Adipocyte (in vitro differentiated cells): ENCODE data around the gene FOXA1.
A peak's percentile ranks its signal among the peaks of the same experiment; 100 is the strongest.

ENCODE experiments used
- DNase-seq: peaks from one replicate; pipeline ENCODE4 v3.0.0-alpha.2; 2015; ENCODE audit warnings: low read depth
- H3K27me3 ChIP-seq: replicated peaks from 2 replicates; pipeline ENCODE4 v1.7.0; 2013; ENCODE audit warnings: mild to moderate bottlenecking, low read length, moderate library complexity; ENCODE audit not compliant: control insufficient read depth, insufficient read depth
- H3K36me3 ChIP-seq: 2 replicates; pipeline ENCODE4 v1.7.0; 2013; ENCODE audit warnings: low read length, mild to moderate bottlenecking, moderate library complexity; ENCODE audit not compliant: control insufficient read depth, insufficient read depth, severe bottlenecking
- H3K4me1 ChIP-seq: 2 replicates; pipeline ENCODE4 v1.7.0; 2013; ENCODE audit warnings: mild to moderate bottlenecking, low read length, moderate library complexity; ENCODE audit not compliant: control insufficient read depth, insufficient read depth
- H3K4me3 ChIP-seq: 2 replicates; pipeline ENCODE4 v1.7.0; 2013; ENCODE audit warnings: mild to moderate bottlenecking, low read length, moderate library complexity
- H3K9ac ChIP-seq: 2 replicates; pipeline ENCODE4 v1.7.0; 2013; ENCODE audit warnings: mild to moderate bottlenecking, low read length, moderate library complexity
- H3K9me3 ChIP-seq: 2 replicates; pipeline ENCODE4 v1.7.0; 2013; ENCODE audit warnings: mild to moderate bottlenecking, low read length, moderate library complexity; ENCODE audit not compliant: control insufficient read depth

The FOXA1 gene

GRCh38 chr14:37587131-37587803 lies 7.8 kb downstream of the FOXA1 start:
- H3K36me3 ChIP-seq: no peaks in the 10 kb centered on the region
- H3K9ac ChIP-seq: no peak overlapping the region
- H3K9me3 ChIP-seq: peaks cover 12% of the 10 kb centered on the region
- no peak for DNase-seq
- H3K4me1 ChIP-seq: no peaks in the 10 kb centered on the region
- peaks cover 78% of the 10 kb centered on the region for H3K27me3 ChIP-seq
- no peak overlapping the region for H3K4me3 ChIP-seq

- Histone ChIP-seq H3K9me3 (peaks cover 9% of the 10 kb centered on the region), H3K36me3 (no peaks in the 10 kb centered on the region), H3K27me3 (peaks cover 73% of the 10 kb centered on the region), H3K4me1 (no peaks in the 10 kb centered on the region), H3K9ac (no peak overlapping the region), H3K4me3 (no peak overlapping the region)
- DNase-seq: no peak
These were observed 8.3 kb downstream of the FOXA1 start for GRCh38 chr14:37586797-37587130.

GRCh38 chr14:37585971-37586796 lies 8.9 kb downstream of the FOXA1 start:
- H3K4me3 ChIP-seq: no peak overlapping the region
- peaks cover 9% of the 10 kb centered on the region for H3K9me3 ChIP-seq
- no peaks in the 10 kb centered on the region for H3K36me3 ChIP-seq
- no peaks in the 10 kb centered on the region for H3K4me1 ChIP-seq
- H3K9ac ChIP-seq: no peak overlapping the region
- no peak for DNase-seq
- H3K27me3 ChIP-seq: peaks cover 71% of the 10 kb centered on the region

- H3K27me3 ChIP-seq: peaks cover 64% of the 10 kb centered on the region
- no peak overlapping the region for H3K4me3 ChIP-seq
- no peaks in the 10 kb centered on the region for H3K4me1 ChIP-seq
- no peak overlapping the region for H3K9ac ChIP-seq
- no peak for DNase-seq
- no peaks in the 10 kb centered on the region for H3K36me3 ChIP-seq
- H3K9me3 ChIP-seq: peaks cover 6% of the 10 kb centered on the region
These were observed 9.9 kb downstream of the FOXA1 start for GRCh38 chr14:37585101-37585511.

GRCh38 chr14:37584211-37585100 lies 10.6 kb downstream of the FOXA1 start:
- Histone ChIP-seq H3K27me3 (peaks cover 61% of the 10 kb centered on the region), H3K9ac (no peak overlapping the region), H3K4me3 (no peak overlapping the region), H3K36me3 (no peaks in the 10 kb centered on the region), H3K9me3 (peaks cover 4% of the 10 kb centered on the region), H3K4me1 (no peaks in the 10 kb centered on the region)
- DNase-seq: no peak

GRCh38 chr14:37583358-37584210 lies 11.5 kb downstream of the FOXA1 start:
- no peak for DNase-seq

GRCh38 chr14:37580146-37580545 lies 14.9 kb downstream of the FOXA1 start:
- DNase-seq: no peak
- Histone ChIP-seq H3K36me3 (no peaks in the 10 kb centered on the region), H3K27me3 (peaks cover 28% of the 10 kb centered on the region), H3K4me1 (no peaks in the 10 kb centered on the region), H3K4me3 (no peak overlapping the region), H3K9me3 (peaks cover 2% of the 10 kb centered on the region), H3K9ac (no peak overlapping the region)

More at GRCh38 chr14:37583358-37584210, 11.5 kb downstream of the FOXA1 start:
- Histone ChIP-seq H3K4me3 (peak overlapping the region; percentile 27), H3K4me1 (no peaks in the 10 kb centered on the region), H3K36me3 (no peaks in the 10 kb centered on the region), H3K9me3 (peaks cover 4% of the 10 kb centered on the region), H3K27me3 (peaks cover 58% of the 10 kb centered on the region), H3K9ac (no peak overlapping the region)

- Histone ChIP-seq H3K9me3 (no peaks in the 10 kb centered on the region), H3K36me3 (no peaks in the 10 kb centered on the region), H3K4me1 (no peaks in the 10 kb centered on the region), H3K4me3 (no peak overlapping the region), H3K27me3 (peaks cover 20% of the 10 kb centered on the region), H3K9ac (no peak overlapping the region)
- no peak for DNase-seq
These were observed 15.8 kb downstream of the FOXA1 start for GRCh38 chr14:37579274-37579673.

GRCh38 chr14:37573356-37573755 lies 21.7 kb downstream of the FOXA1 start:
- no peaks in the 10 kb centered on the region for H3K36me3 ChIP-seq
- no peaks in the 10 kb centered on the region for H3K9me3 ChIP-seq
- H3K4me1 ChIP-seq: no peaks in the 10 kb centered on the region
- H3K27me3 ChIP-seq: no peaks in the 10 kb centered on the region
- H3K4me3 ChIP-seq: no peak overlapping the region
- DNase-seq: peak; percentile 31
- H3K9ac ChIP-seq: no peak overlapping the region

- no peaks in the 10 kb centered on the region for H3K36me3 ChIP-seq
- no peaks in the 10 kb centered on the region for H3K4me1 ChIP-seq
- DNase-seq: no peak
- no peak overlapping the region for H3K9ac ChIP-seq
- no peaks in the 10 kb centered on the region for H3K9me3 ChIP-seq
- no peak overlapping the region for H3K4me3 ChIP-seq
- no peaks in the 10 kb centered on the region for H3K27me3 ChIP-seq
These were observed 23.7 kb downstream of the FOXA1 start for GRCh38 chr14:37571391-37571790.
